B cell (primary cell): ENCODE data around the gene DMKN. TPM values are rescaled to one million over a fixed set of nuclear protein-coding genes. Genes with fewer than 3 reads are reported as not detected.

Experiments
- ATAC-seq: fragments of 200-7000 bp; cut with Tn5 transposase; one replicate; pipeline ENCODE4 v1.10.0; 2021; ENCODE audit warnings: low read depth, mild to moderate bottlenecking, moderate number of reproducible peaks, moderate library complexity
- CTCF ChIA-PET: fragments of 350-600 bp; sonication (Branson Sonifier 250); formaldehyde crosslinking; loops from one replicate; lab custom pipeline; 2021; ENCODE audit warnings: antibody characterized with exemption, inconsistent platforms; lab: Charles Lee
- POLR2A ChIA-PET: fragments of 350-600 bp; sonication (Branson Sonifier 250); formaldehyde crosslinking; loops from one replicate; lab custom pipeline; 2021; ENCODE audit warnings: antibody characterized with exemption; lab: Charles Lee
- DNase-seq: peaks from one replicate; pipeline ENCODE4 v3.0.0; 2013
- H2AFZ ChIP-seq: 2 replicates; pipeline ENCODE4 v1.6.1; 2012; ENCODE audit warnings: mild to moderate bottlenecking, low read depth, low read length; ENCODE audit not compliant: insufficient read depth, poor library complexity, severe bottlenecking
- H3K27ac ChIP-seq, 2 donors: 1 replicate in 1 of 2; 2 replicates in 1 of 2; pipeline ENCODE4 v1.5.1; 2012 to 2013; ENCODE audit warnings: low read length in 2 of 2, mild to moderate bottlenecking in 2 of 2, moderate library complexity in 1 of 2
- H3K27me3 ChIP-seq, 4 experiments: fragments of 200-600 bp in 1 of 4; sonication (generic) in 1 of 4; replicated peaks in 1 of 4; 1 replicate in 2 of 4; 2 replicates in 2 of 4; pipeline versions ENCODE4 v1.6.1 to v1.7.0; 2013 to 2016; ENCODE audit warnings: low read length in 3 of 4, mild to moderate bottlenecking in 2 of 4, mixed read lengths in 1 of 4, moderate library complexity in 1 of 4; ENCODE audit not compliant: insufficient read depth in 4 of 4, control insufficient read depth in 3 of 4; ENCODE audit errors: control extremely low read depth in 1 of 4
- H3K36me3 ChIP-seq, 2 experiments: replicated peaks in 1 of 2; 1 replicate in 1 of 2; 2 replicates in 1 of 2; pipeline versions ENCODE4 v1.6.1 to v1.7.1; 2013; ENCODE audit warnings: low read length in 1 of 2; ENCODE audit not compliant: insufficient read depth in 2 of 2, control insufficient read depth in 1 of 2; ENCODE audit errors: control extremely low read depth in 1 of 2, extremely low read depth in 1 of 2
- H3K4me1 ChIP-seq, 2 donors: fragments of 200-600 bp in 1 of 2; sonication (generic) in 1 of 2; 1 replicate in 1 of 2; 2 replicates in 1 of 2; pipeline versions ENCODE4 v1.5.1 to v1.6.1; 2013 to 2017; ENCODE audit warnings: low read length in 2 of 2; ENCODE audit not compliant: control insufficient read depth in 2 of 2, insufficient read depth in 2 of 2
- H3K4me2 ChIP-seq: replicated peaks from 2 replicates; pipeline ENCODE3; 2012; ENCODE audit warnings: mild to moderate bottlenecking, low read depth, low read length; ENCODE audit not compliant: poor library complexity, severe bottlenecking
- H3K4me3 ChIP-seq, 5 experiments: fragments of 200-600 bp in 1 of 5; sonication (generic) in 1 of 5; 1 replicate in 3 of 5; 2 replicates in 2 of 5; pipeline versions ENCODE4 v1.5.1 to v1.7.0; 2011 to 2016; ENCODE audit warnings: low read length in 4 of 5, mild to moderate bottlenecking in 4 of 5, low read depth in 2 of 5, control low read depth in 1 of 5, moderate library complexity in 1 of 5; ENCODE audit not compliant: insufficient read depth in 1 of 5; ENCODE audit errors: control extremely low read depth in 1 of 5, extremely low read depth in 1 of 5
- H3K79me2 ChIP-seq: fragments of 200-600 bp; sonication (generic); one replicate; pipeline ENCODE4 v1.6.0; 2016; ENCODE audit warnings: low read length; ENCODE audit not compliant: control insufficient read depth, insufficient read depth
- H3K9ac ChIP-seq: fragments of 200-600 bp; sonication (generic); 2 replicates; pipeline ENCODE4 v1.6.1; 2017; ENCODE audit warnings: mild to moderate bottlenecking, low read length, moderate library complexity
- H3K9me3 ChIP-seq, 3 donors: one replicate each; pipeline versions ENCODE4 v1.6.1 to v1.7.1; 2013; ENCODE audit warnings: low read length in 2 of 3; ENCODE audit not compliant: control insufficient read depth in 2 of 3, insufficient read depth in 1 of 3; ENCODE audit errors: control extremely low read depth in 1 of 3
- H4K20me1 ChIP-seq: 2 replicates; pipeline ENCODE4 v1.6.0; 2012; ENCODE audit warnings: mild to moderate bottlenecking, low read length; ENCODE audit not compliant: insufficient read depth, control insufficient read depth, poor library complexity, severe bottlenecking
- H3K27ac Mint-ChIP-seq: one replicate; pipeline ENCODE4 v1.8.0; 2021; ENCODE audit warnings: mixed read lengths
- H3K27me3 Mint-ChIP-seq: one replicate; pipeline ENCODE4 v1.8.0; 2021; ENCODE audit warnings: mixed read lengths
- H3K4me1 Mint-ChIP-seq: one replicate; pipeline ENCODE4 v1.8.0; 2021; ENCODE audit warnings: mixed read lengths
- H3K4me3 Mint-ChIP-seq: one replicate; pipeline ENCODE4 v1.8.0; 2021; ENCODE audit warnings: mixed read lengths
- H3K9me3 Mint-ChIP-seq: one replicate; pipeline ENCODE4 v1.8.0; 2022; ENCODE audit warnings: mixed read lengths; ENCODE audit not compliant: insufficient read depth
- CTCF ChIP-seq: fragments of 200-600 bp; IDR thresholded peaks from one replicate; pipeline ENCODE4 v1.8.0; 2022; ENCODE audit warnings: antibody characterized with exemption, mild to moderate bottlenecking
- EZH2 ChIP-seq: IDR thresholded peaks from 2 replicates; pipeline ENCODE4 v1.6.1; 2012; ENCODE audit warnings: borderline replicate concordance, low read depth, mild to moderate bottlenecking, moderate library complexity, low read length; ENCODE audit not compliant: insufficient read depth, poor library complexity, severe bottlenecking
- WGBS: methylation state at CpG from one replicate; pipeline ENCODE4 v1.1.5; 2013; ENCODE audit warnings: missing lambda C conversion rate; ENCODE audit not compliant: insufficient coverage; 5-methylcytosine and 5-hydroxymethylcytosine counted together
- intact Hi-C: fragments of 100-400 bp; cut with micrococcal nuclease; formaldehyde crosslinking; loops from one replicate; pipeline ENCODE4 v1.10.0; 2022
- polyA plus RNA-seq: library from polyadenylated mRNA; depleted of rRNA; stranded (reverse); fragments of >200 nt; gene quantifications from 2 replicates; pipeline ENCODE4 v1.2.3, GENCODE V29; 2012
- total RNA-seq, 2 donors: library from RNA; stranded (reverse); fragments of 120-200 nt in 1 of 2; gene quantifications; 1 replicate in 1 of 2; 2 replicates in 1 of 2; pipeline versions ENCODE4 v1.2.3 to v1.2.4, GENCODE V29; 2013 to 2022

Gene DMKN
- total and polyA plus RNA-seq, 2 donors (not counting 1 experiment from before 2014, with no cell fraction given) = 0.58 to 4.5 TPM

GRCh38 chr19:35528218-35529038 is 15.0 kb upstream of the DMKN start, which contains the start of gene SBSN:
SBSN (minus strand) TSS chr19:35528311; CDS start chr19:35528281, 30 bp downstream.
- Mint-ChIP-seq H3K4me3 (no peak within 1 kb of the TSS), H3K27me3 (peaks cover 54% of the 10 kb centered on the region), H3K4me1 (peaks cover 4% of the 10 kb centered on the region), H3K9me3 (no peaks in the 10 kb centered on the region), H3K27ac (no peak within 1 kb of the TSS)
- DNase-seq = no peak
- intact Hi-C loops = no loop called here
- Histone ChIP-seq H3K9me3 (no peaks in the 10 kb centered on the region), H3K79me2 (no peaks in the 10 kb centered on the region), H4K20me1 (no peaks in the 10 kb centered on the region), H3K27ac (no peak within 1 kb of the TSS), H3K36me3 (no peaks in the 10 kb centered on the region), H2AFZ (no peak within 1 kb of the TSS), H3K4me2 (no peak within 1 kb of the TSS), H3K4me3 (no peak within 1 kb of the TSS), H3K27me3 (peaks cover 0 to 30% (median 4%) of the 10 kb centered on the region in 4 experiments), H3K4me1 (peaks cover 4% of the 10 kb centered on the region in 2 donors), H3K9ac (no peak within 1 kb of the TSS)
- TF ChIP-seq CTCF (no peak), EZH2 (no peak)
- CTCF ChIA-PET = no interaction called here
- WGBS = 100% methylated on average over 1 of the region's 11 CpGs
- no peak for ATAC-seq
- POLR2A ChIA-PET = no interaction called here

GRCh38 chr19:35525873-35526272 is 12.4 kb upstream of the DMKN start:
- 79% methylated on average over 4 of the region's 4 CpGs for WGBS

More at GRCh38 chr19:35525873-35526272, 12.4 kb upstream of the DMKN start:
- DNase-seq = no peak
- Histone ChIP-seq H3K27ac (no peak overlapping the region), H3K4me2 (no peak overlapping the region), H3K27me3 (peaks cover 0 to 21% (median 4%) of the 10 kb centered on the region in 4 experiments), H3K4me3 (no peak overlapping the region), H3K4me1 (no peaks in the 10 kb centered on the region), H2AFZ (no peak overlapping the region), H4K20me1 (no peaks in the 10 kb centered on the region), H3K9ac (no peak overlapping the region), H3K36me3 (no peaks in the 10 kb centered on the region), H3K9me3 (no peaks in the 10 kb centered on the region), H3K79me2 (no peaks in the 10 kb centered on the region)
- ChIA-PET POLR2A (no interaction called here), CTCF (interaction anchor here (1.1 kb wide), 1 partner anchor 16 kb away, joined by 3 read pairs; no protein-coding TSS in a partner anchor)
- Mint-ChIP-seq H3K27ac (no peak overlapping the region), H3K4me1 (no peaks in the 10 kb centered on the region), H3K27me3 (peaks cover 44% of the 10 kb centered on the region), H3K4me3 (no peak overlapping the region), H3K9me3 (no peaks in the 10 kb centered on the region)
- TF ChIP-seq CTCF (no peak), EZH2 (no peak)
- intact Hi-C loops = no loop called here
- no peak for ATAC-seq
